C4-2B (cell line): ENCODE data around the gene TGFBR2.

Experiments used
- ZFX ChIP-seq: fragments of 450-650 bp; IDR thresholded peaks from 2 replicates; pipeline ENCODE4 v1.6.1; 2017
- TF ChIP-seq, protein P1 (sequence below): fragments of 450-650 bp; conservative IDR thresholded peaks from 2 replicates; pipeline ENCODE4 v1.5.1; 2017; ENCODE audit warnings: mild to moderate bottlenecking

DNA sequence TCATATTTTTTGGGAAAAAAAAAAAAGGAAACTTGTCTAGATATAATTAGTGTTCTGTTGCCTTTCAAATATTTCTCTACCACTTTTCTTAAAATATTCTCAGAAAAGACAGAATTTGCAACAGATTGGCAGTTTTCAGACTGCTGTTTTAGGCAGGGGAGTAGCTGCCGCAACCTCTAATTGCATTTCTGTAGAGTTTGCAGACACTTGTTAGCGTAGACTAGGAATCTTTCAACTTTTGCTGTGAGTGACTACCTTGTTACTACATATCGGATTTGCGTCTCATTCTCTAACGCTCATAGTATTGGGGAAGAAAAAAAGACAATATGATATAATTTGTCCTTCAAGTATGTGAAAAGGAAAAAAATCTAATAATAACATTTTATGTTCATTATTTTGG, 10.7 kb downstream of the TGFBR2 start:
- TF ChIP-seq, protein P1, sequence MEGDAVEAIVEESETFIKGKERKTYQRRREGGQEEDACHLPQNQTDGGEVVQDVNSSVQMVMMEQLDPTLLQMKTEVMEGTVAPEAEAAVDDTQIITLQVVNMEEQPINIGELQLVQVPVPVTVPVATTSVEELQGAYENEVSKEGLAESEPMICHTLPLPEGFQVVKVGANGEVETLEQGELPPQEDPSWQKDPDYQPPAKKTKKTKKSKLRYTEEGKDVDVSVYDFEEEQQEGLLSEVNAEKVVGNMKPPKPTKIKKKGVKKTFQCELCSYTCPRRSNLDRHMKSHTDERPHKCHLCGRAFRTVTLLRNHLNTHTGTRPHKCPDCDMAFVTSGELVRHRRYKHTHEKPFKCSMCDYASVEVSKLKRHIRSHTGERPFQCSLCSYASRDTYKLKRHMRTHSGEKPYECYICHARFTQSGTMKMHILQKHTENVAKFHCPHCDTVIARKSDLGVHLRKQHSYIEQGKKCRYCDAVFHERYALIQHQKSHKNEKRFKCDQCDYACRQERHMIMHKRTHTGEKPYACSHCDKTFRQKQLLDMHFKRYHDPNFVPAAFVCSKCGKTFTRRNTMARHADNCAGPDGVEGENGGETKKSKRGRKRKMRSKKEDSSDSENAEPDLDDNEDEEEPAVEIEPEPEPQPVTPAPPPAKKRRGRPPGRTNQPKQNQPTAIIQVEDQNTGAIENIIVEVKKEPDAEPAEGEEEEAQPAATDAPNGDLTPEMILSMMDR = no peak
- no peak for TF ChIP-seq ZFX
